Upper lobe of left lung (tissue), 4 donors: ENCODE data around the gene IRF2.

Experiments used
- CTCF ChIP-seq, 6 experiments: fragments of 450-650 bp in 4 of 6; fragments of 200-600 bp in 2 of 6; sonication (generic) in 2 of 6; IDR thresholded peaks; one replicate each; pipeline ENCODE4 v1.5.1; 2016 to 2019; ENCODE audit warnings: antibody characterized with exemption in 6 of 6
- POLR2A ChIP-seq, 4 donors: fragments of 450-650 bp; IDR thresholded peaks; one replicate each; pipeline ENCODE4 v1.5.1; 2016 to 2017; ENCODE audit warnings: antibody characterized with exemption in 4 of 4, mild to moderate bottlenecking in 2 of 4
- POLR2AphosphoS5 ChIP-seq, 2 donors: sonication (generic); formaldehyde crosslinking; IDR thresholded peaks; one replicate each; pipeline ENCODE4 v1.5.1; 2017; ENCODE audit warnings: antibody characterized with exemption in 2 of 2

- no peak for TF ChIP-seq CTCF (IDR thresholded peaks at IDR 0.05)
- TF ChIP-seq POLR2A (IDR thresholded peaks at IDR 0.05) = no peak
- no peak for TF ChIP-seq POLR2AphosphoS5 (IDR thresholded peaks at IDR 0.05)
Measured at GRCh38 chr4:184456337-184456736, 18.0 kb downstream of the IRF2 start.
